SK-N-SH (cell line): ENCODE data around the gene THAP3. TPM values are rescaled to one million over a fixed set of nuclear protein-coding genes. Genes with fewer than 3 reads are reported as not detected.

Experiments used
- CTCF ChIA-PET: fragments of 300-600, 350-600 bp; formaldehyde crosslinking; extraction: SDS; loops from one replicate; lab custom pipeline; 2021; lab: Yijun Ruan, JAX
- POLR2A ChIA-PET: fragments of 350-600 bp; sonication (Branson Sonifier 250); formaldehyde crosslinking; extraction: SDS; loops from one replicate; lab custom pipeline; 2020; ENCODE audit warnings: antibody characterized with exemption, inconsistent platforms; lab: Yijun Ruan, JAX
- DNase-seq: peaks from one replicate; pipeline ENCODE4 v3.0.0; 2012
- H2AFZ ChIP-seq: fragments of 200-600 bp; sonication (generic); 2 replicates; pipeline ENCODE4 v1.8.1; 2016; ENCODE audit warnings: antibody characterized with exemption, mild to moderate bottlenecking, low read depth
- H3F3A ChIP-seq: fragments of 200-600 bp; sonication (generic); replicated peaks from 2 replicates; pipeline ENCODE3; 2016; ENCODE audit warnings: antibody characterized with exemption, mild to moderate bottlenecking; ENCODE audit not compliant: insufficient read depth
- H3K27ac ChIP-seq, 2 experiments: fragments of 200-500 bp in 1 of 2; fragments of 200-600 bp in 1 of 2; sonication (Bioruptor generic) in 1 of 2; sonication (generic), shearing (Covaris generic) in 1 of 2; 2 replicates each; pipeline versions ENCODE4 v1.5.1 to v1.6.1; 2014 to 2016; ENCODE audit warnings: low read depth in 2 of 2, inconsistent platforms in 1 of 2, low read length in 1 of 2, mild to moderate bottlenecking in 1 of 2, mixed read lengths in 1 of 2
- H3K27me3 ChIP-seq: fragments of 200-600 bp; sonication (generic), shearing (Covaris generic); 2 replicates; pipeline ENCODE4 v1.6.1; 2016; ENCODE audit warnings: mixed run types; ENCODE audit not compliant: insufficient read depth
- H3K36me3 ChIP-seq, 2 experiments: fragments of 200-500 bp in 1 of 2; fragments of 200-600 bp in 1 of 2; sonication (Bioruptor generic) in 1 of 2; sonication (generic) in 1 of 2; replicated peaks in 1 of 2; 2 replicates each; pipeline versions ENCODE3 to v1.5.1; 2014 to 2016; ENCODE audit warnings: low read length in 1 of 2, mild to moderate bottlenecking in 1 of 2; ENCODE audit not compliant: insufficient read depth in 2 of 2, control insufficient read depth in 1 of 2
- H3K4me1 ChIP-seq, 2 experiments: fragments of 200-500 bp in 1 of 2; fragments of 200-600 bp in 1 of 2; sonication (Bioruptor generic) in 1 of 2; sonication (generic), shearing (Covaris generic) in 1 of 2; 2 replicates each; pipeline versions ENCODE4 v1.5.1 to v1.6.1; 2014 to 2016; ENCODE audit warnings: low read depth in 1 of 2, low read length in 1 of 2, mixed run types in 1 of 2; ENCODE audit not compliant: insufficient read depth in 2 of 2, control insufficient read depth in 1 of 2
- H3K4me2 ChIP-seq: fragments of 200-600 bp; sonication (generic), shearing (Covaris generic); 2 replicates; pipeline ENCODE4 v1.6.1; 2017; ENCODE audit warnings: mixed run types
- H3K4me3 ChIP-seq, 2 experiments: fragments of 200-500 bp in 1 of 2; fragments of 200-600 bp in 1 of 2; sonication (Bioruptor generic) in 1 of 2; sonication (generic), shearing (Covaris generic) in 1 of 2; 2 replicates each; pipeline versions ENCODE4 v1.5.1 to v1.8.1; 2014 to 2016; ENCODE audit warnings: low read depth in 2 of 2, inconsistent platforms in 1 of 2, low read length in 1 of 2, mild to moderate bottlenecking in 1 of 2, mixed read lengths in 1 of 2, moderate library complexity in 1 of 2
- H3K79me2 ChIP-seq: fragments of 200-600 bp; sonication (generic); 2 replicates; pipeline ENCODE4 v1.8.1; 2017; ENCODE audit warnings: mild to moderate bottlenecking; ENCODE audit not compliant: insufficient read depth
- H3K9ac ChIP-seq: fragments of 200-600 bp; sonication (generic); 2 replicates; pipeline ENCODE4 v1.6.1; 2017; ENCODE audit warnings: mixed run types
- H3K9me2 ChIP-seq: fragments of 200-600 bp; sonication (generic); 2 replicates; pipeline ENCODE4 v1.6.1; 2017; ENCODE audit warnings: mixed run types
- H3K9me3 ChIP-seq: fragments of 200-600 bp; sonication (generic); 2 replicates; pipeline ENCODE4 v1.6.1; 2017; ENCODE audit warnings: mixed run types, mild to moderate bottlenecking, moderate library complexity
- H4K20me1 ChIP-seq: fragments of 200-600 bp; sonication (generic); 2 replicates; pipeline ENCODE4 v1.6.1; 2017; ENCODE audit warnings: mild to moderate bottlenecking, mixed run types; ENCODE audit not compliant: insufficient read depth
- CTCF ChIP-seq: fragments of 200-600 bp; sonication (generic); IDR thresholded peaks from 2 replicates; pipeline ENCODE4 v1.6.1; 2017; ENCODE audit warnings: antibody characterized with exemption, mild to moderate bottlenecking, moderate library complexity
- FOXJ3 ChIP-seq: sonication (generic); formaldehyde crosslinking; IDR thresholded peaks from 2 replicates; pipeline ENCODE4 v1.5.1; 2020; ENCODE audit warnings: mild to moderate bottlenecking, missing genetic modification reagents
- FOXM1 ChIP-seq: IDR thresholded peaks from 2 replicates; pipeline ENCODE4 v1.4.0; 2012; ENCODE audit warnings: low read depth, mild to moderate bottlenecking
- GABPA ChIP-seq: IDR thresholded peaks from 2 replicates; pipeline ENCODE4 v1.4.0; 2012; ENCODE audit warnings: low read depth, mild to moderate bottlenecking
- GATA2 ChIP-seq: sonication (generic); formaldehyde crosslinking; IDR thresholded peaks from 2 replicates; pipeline ENCODE4 v1.5.0; 2020; ENCODE audit warnings: mild to moderate bottlenecking, missing genetic modification reagents
- MEF2A ChIP-seq: IDR thresholded peaks from 2 replicates; pipeline ENCODE4 v1.4.0; 2012; ENCODE audit warnings: low read depth, borderline replicate concordance
- MXI1 ChIP-seq: IDR thresholded peaks from 2 replicates; pipeline ENCODE4 v1.6.1; 2012; ENCODE audit warnings: mild to moderate bottlenecking, low read depth, low read length, improper control_type of control experiment
- NFIC ChIP-seq: IDR thresholded peaks from 2 replicates; pipeline ENCODE4 v1.4.0; 2012; ENCODE audit warnings: borderline replicate concordance
- POLR2AphosphoS5 ChIP-seq: IDR thresholded peaks from 2 replicates; pipeline ENCODE4 v1.6.1; 2012; ENCODE audit warnings: low read depth, low read length
- RCOR1 ChIP-seq: fragments of 150-350 bp; IDR thresholded peaks from 2 replicates; pipeline ENCODE4 v1.6.1; 2017; ENCODE audit warnings: antibody characterized with exemption, low read length
- SIN3A ChIP-seq: IDR thresholded peaks from 2 replicates; pipeline ENCODE4 v1.6.1; 2012; ENCODE audit warnings: low read depth, mild to moderate bottlenecking, low read length, moderate library complexity, borderline replicate concordance
- TEAD4 ChIP-seq: IDR thresholded peaks from 2 replicates; pipeline ENCODE4 v1.4.0; 2012; ENCODE audit warnings: mild to moderate bottlenecking, borderline replicate concordance; ENCODE audit not compliant: insufficient read depth
- ZBTB33 ChIP-seq: IDR thresholded peaks from 2 replicates; pipeline ENCODE4 v1.4.0; 2012; ENCODE audit warnings: low read depth, borderline replicate concordance
- WGBS: methylation state at CpG from one replicate; pipeline ENCODE4 v1.1.6; 2017; ENCODE audit warnings: low lambda C conversion rate; 5-methylcytosine and 5-hydroxymethylcytosine counted together
- polyA plus RNA-seq, 3 experiments: library from polyadenylated mRNA; depleted of rRNA; stranded (reverse); fragments of >200 nt; gene quantifications; 2 replicates each; pipeline ENCODE4 v1.2.3, GENCODE V29; 2012

The THAP3 gene
- polyA plus RNA-seq, 1 of the 3 experiments (the other 2 are of a cell fraction): 11.1 TPM

GRCh38 chr1:6614019-6614928, 10.4 kb upstream of the THAP3 start:
- 0 out of 2 replicates have a peak overlapping the region, but pooled peaks have one; percentile 51 for H2AFZ ChIP-seq
- peaks cover 2 to 3% of the 10 kb centered on the region in 2 experiments for H3K36me3 ChIP-seq
- peaks cover 0 to 7% of the 10 kb centered on the region in 2 experiments; a peak in 1 of 4 replicates for H3K4me1 ChIP-seq
- H3F3A ChIP-seq: peaks cover 14% of the 10 kb centered on the region
- peak overlapping the region; percentile 86 for H3K9ac ChIP-seq
- peaks cover 41% of the 10 kb centered on the region for H4K20me1 ChIP-seq
- H3K79me2 ChIP-seq: peaks cover 52% of the 10 kb centered on the region
- H3K9me2 ChIP-seq: no peaks in the 10 kb centered on the region
- 0% methylated on average over 7 of the region's 117 CpGs for WGBS
- TF ChIP-seq GABPA (no peak), MXI1 (no peak), ZBTB33 (no peak), GATA2 (CRISPR knock-in tag) (no peak), SIN3A (no peak), TEAD4 (no peak), POLR2AphosphoS5 (no peak), FOXJ3 (CRISPR knock-in tag) (no peak), MEF2A (no peak), RCOR1 (no peak), FOXM1 (no peak), CTCF (no peak), NFIC (no peak)
- peak overlapping the region; percentile 73 to 77 for H3K27ac ChIP-seq
- DNase-seq: peak; percentile 90
- H3K4me2 ChIP-seq: peak overlapping the region; percentile 90; the same call in 1 of the 2 replicates
- H3K9me3 ChIP-seq: no peaks in the 10 kb centered on the region
- peak overlapping the region; percentile 67 to 75 for H3K4me3 ChIP-seq
- POLR2A ChIA-PET: interaction anchor here (0.6 kb wide), 1 partner anchor 66 kb away, joined by 3 read pairs; no protein-coding TSS in a partner anchor
- no peaks in the 10 kb centered on the region for H3K27me3 ChIP-seq
- CTCF ChIA-PET: interaction anchor here (1.0 to 1.1 kb wide), 2 partner anchors 11 to 59 kb away, joined by 4 to 5 read pairs; partner anchors contain the start of genes KLHL21, NOL9 and TAS1R1
